ENCODE data around the gene PVALEF. TPM values are rescaled to one million over a fixed set of nuclear protein-coding genes. Genes with fewer than 3 reads are reported as not detected.

PVALEF gene
- total RNA-seq, 1 donor from 2014 or later, result not detected

- DNase-seq (ENCODE audit: low read depth, low spot score), result no peak
Observed at GRCh38 chr17:81196505-81197408, 31.4 kb downstream of the PVALEF start.

- no peak for DNase-seq (ENCODE audit: low read depth, low spot score)
Observed at GRCh38 chr17:81197409-81197795, 32.1 kb downstream of the PVALEF start.

DNA sequence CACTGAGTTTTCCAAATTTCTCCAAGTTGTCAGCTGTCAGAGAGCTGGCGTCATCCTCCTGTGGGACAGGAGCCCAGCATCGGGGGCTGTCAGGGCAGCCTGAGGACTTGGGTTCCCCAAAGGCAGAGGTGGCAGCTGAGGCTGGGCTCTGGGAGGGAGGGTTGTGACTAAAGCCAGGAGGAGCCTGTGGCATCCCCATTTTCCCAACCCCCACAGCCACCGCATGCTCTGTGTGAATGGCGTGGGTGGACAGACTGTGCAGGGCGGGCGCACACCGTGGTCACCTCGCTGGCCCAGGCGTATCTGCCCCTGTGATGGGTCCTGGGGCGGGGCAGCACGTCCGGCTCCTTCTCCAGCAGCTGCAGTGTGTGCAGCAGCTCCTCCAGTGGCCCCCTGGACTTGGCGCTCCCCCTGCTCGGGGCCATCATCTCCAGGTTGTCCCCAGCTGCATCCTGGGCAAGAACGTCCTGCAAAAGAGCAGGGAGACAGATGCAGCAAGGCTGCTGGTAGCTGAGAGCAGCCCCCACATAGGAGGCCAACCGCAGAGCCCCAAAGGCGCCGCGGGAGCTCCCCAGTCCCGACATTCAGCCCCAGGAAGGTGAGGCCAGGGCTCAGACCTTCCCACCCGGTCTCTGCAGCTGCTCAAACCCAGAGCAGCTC, 32.7 kb downstream of the PVALEF start:
- DNase-seq (ENCODE audit: low read depth, low spot score), result no peak

DNA sequence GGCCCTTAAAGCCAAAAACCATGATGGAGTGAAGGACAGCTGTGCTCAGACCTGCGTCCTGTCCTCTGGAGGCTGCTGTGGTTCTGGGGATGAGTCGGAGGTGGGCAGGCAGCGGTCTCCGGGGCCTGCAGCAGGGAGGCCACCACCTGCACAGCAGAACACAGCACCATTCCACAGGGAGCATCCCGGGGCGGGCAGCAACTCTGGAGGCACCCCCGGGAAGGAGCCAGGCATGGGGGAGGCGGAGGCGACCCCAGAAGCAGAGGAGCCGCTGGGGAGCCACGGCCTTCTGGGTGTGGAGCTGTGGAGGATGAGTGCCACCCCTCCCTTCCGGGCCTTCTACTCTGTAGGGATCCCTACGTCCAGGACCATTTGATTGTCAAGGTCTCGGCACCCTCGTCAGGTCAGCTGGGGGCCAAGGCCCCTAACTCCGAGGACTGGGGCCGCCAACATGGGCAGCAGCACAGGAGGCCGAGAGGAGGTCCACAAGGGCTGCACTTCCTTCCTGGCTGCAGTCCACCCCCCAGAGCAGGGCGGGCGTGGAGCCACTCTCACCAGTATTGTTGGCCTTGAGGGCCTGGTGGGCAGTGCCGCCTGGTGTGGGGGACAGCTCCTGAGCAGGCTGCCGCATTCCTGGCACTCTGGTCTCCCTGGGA, 33.6 kb downstream of the PVALEF start:
- DNase-seq (ENCODE audit: low read depth, low spot score), result no peak

GRCh38 chr17:81199482-81199830, 34.1 kb downstream of the PVALEF start:
- no peak for DNase-seq (ENCODE audit: low read depth, low spot score)

DNA sequence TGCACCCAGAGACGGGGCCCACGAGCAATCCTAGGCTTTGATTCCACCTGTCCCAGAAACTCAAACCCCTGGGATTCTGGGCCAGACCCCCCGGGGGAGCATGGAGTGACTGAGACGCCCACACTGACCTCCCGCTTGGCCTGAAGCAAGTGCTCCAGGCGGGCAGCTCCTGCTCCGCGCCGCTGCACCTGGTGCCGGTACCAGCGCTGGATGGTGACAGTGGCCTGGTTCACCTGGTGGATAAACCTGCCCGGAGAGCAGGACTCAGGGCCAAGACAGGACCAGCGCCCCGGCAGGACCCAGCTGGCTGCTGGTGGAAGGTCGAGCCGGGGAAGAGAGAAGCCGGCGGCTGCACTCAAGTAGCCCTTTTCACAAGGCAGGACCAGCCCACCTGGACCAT, 34.9 kb downstream of the PVALEF start:
- no peak for DNase-seq (ENCODE audit: low read depth, low spot score)

- peak; percentile 49 for DNase-seq (ENCODE audit: low read depth, low spot score)
Observed at GRCh38 chr17:81200695-81201580, 35.6 kb downstream of the PVALEF start.

GRCh38 chr17:81202318-81202717, 37.0 kb downstream of the PVALEF start:
- DNase-seq (ENCODE audit: low read depth, low spot score), result no peak

- DNase-seq (ENCODE audit: low read depth, low spot score), result no peak
Observed at GRCh38 chr17:81203136-81203535, 37.8 kb downstream of the PVALEF start.

DNA sequence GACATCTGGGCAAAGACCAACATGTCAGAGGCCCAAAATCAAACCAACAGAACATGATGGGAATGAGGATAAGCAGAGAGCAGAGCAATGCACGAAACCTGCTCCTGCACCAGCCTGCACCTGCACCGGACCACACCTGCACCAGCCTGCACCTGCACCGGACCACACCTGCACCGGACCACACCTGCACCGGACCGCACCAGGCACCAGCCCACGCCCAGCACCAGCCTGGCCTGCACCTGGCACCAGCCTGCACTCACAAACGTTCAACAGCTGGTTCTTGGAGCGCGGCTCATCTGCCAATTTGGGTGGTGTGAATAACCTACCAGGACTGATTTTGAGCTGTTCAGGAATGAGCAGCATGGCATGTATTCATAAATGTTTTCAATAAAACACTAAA, 39.3 kb downstream of the PVALEF start:
- no peak for DNase-seq (ENCODE audit: low read depth, low spot score)

GRCh38 chr17:81206166-81206565, 40.9 kb downstream of the PVALEF start:
- DNase-seq (ENCODE audit: low read depth, low spot score), result no peak

- no peak for DNase-seq (ENCODE audit: low read depth, low spot score)
Observed at GRCh38 chr17:81206657-81207056, 41.4 kb downstream of the PVALEF start.

- DNase-seq (ENCODE audit: low read depth, low spot score), result no peak
Observed at GRCh38 chr17:81207610-81208581, 42.6 kb downstream of the PVALEF start.

DNA sequence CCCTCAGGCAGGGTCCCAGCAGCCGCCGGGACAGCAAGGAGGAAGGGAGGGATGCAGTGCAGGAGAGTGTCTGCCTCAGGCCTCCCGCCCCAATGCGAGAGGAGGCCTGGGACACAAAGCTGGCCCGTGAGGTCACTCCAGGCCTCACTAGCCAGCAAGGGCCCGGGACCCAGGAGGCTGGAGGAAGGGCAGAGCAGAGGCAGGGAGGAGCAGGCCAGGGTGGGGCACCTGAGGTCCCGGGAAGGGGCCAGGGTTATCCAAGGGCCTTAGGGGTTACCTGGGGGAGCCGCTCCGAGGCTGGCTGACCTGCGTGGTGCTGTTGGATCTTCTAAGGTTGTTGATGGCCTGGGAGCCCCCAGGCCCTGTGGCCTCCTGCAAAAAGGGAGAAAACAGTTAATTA, 43.3 kb downstream of the PVALEF start:
- no peak for DNase-seq (ENCODE audit: low read depth, low spot score)

GRCh38 chr17:81209141-81209540, 43.8 kb downstream of the PVALEF start:
- DNase-seq (ENCODE audit: low read depth, low spot score), result no peak

- no peak for DNase-seq (ENCODE audit: low read depth, low spot score)
Observed at GRCh38 chr17:81210466-81210865, 45.2 kb downstream of the PVALEF start.

GRCh38 chr17:81210868-81211267, 45.6 kb downstream of the PVALEF start:
- DNase-seq (ENCODE audit: low read depth, low spot score), result no peak

- DNase-seq (ENCODE audit: low read depth, low spot score), result no peak
Observed at GRCh38 chr17:81212365-81212764, 47.1 kb downstream of the PVALEF start.

DNA sequence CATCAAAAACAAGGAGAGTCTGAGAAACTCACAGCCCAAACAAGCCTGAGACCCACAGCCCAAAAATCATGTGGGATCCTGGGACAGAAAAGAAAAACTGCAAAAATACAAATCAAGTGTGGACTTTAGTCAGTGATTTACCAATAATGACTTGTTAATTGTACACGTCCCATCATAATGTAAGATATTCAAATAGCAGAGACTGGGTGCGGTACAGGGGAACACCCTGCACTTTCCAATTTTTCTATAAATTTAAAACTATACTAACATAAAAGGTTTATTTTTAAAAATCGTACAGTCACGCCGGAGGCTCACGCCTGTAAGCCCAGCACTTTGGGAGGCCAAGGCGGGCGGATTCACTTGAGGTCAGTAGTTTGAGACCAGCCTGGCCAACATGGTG, 48.7 kb downstream of the PVALEF start:
- DNase-seq (ENCODE audit: low read depth, low spot score), result no peak

- DNase-seq (ENCODE audit: low read depth, low spot score), result no peak
Observed at GRCh38 chr17:81217491-81217890, 52.2 kb downstream of the PVALEF start.
